NCI-H748 (cell line): ENCODE results near the gene IFRD2.
A peak's percentile ranks its signal among the peaks of the same experiment; 100 is the strongest.
"Not testable (repeated sequence)": the region's sequence is repeated elsewhere in the genome, so short reads cannot be mapped to it uniquely, and the experiment has no call there.

Experiments used
- DNase-seq: peaks from one replicate; lab custom pipeline; 2025; ENCODE audit not compliant: unreplicated experiment; lab: John Stamatoyannopoulos, UW

The IFRD2 gene

GRCh38 chr3:50286322-50287227 is 5.7 kb downstream of the IFRD2 start:
- DNase-seq = no peak

GRCh38 chr3:50284121-50284520 is 8.1 kb downstream of the IFRD2 start:
- DNase-seq = not testable (repeated sequence)

GRCh38 chr3:50279255-50280016 is 12.8 kb downstream of the IFRD2 start:
- no peak for DNase-seq

GRCh38 chr3:50278880-50279224 is 13.4 kb downstream of the IFRD2 start, which contains the start of gene LSMEM2:
LSMEM2 (plus strand) TSS chr3:50279087; CDS start chr3:50279114, 27 bp downstream.
- DNase-seq = no peak

GRCh38 chr3:50278123-50278879 is 13.9 kb downstream of the IFRD2 start:
- no peak for DNase-seq

GRCh38 chr3:50276762-50277101 is 15.5 kb downstream of the IFRD2 start:
- DNase-seq = no peak

- DNase-seq = no peak
Observed at GRCh38 chr3:50275996-50276761, 16.1 kb downstream of the IFRD2 start.

- no peak for DNase-seq
Observed at GRCh38 chr3:50275141-50275995, 16.9 kb downstream of the IFRD2 start.

GRCh38 chr3:50274371-50275104 is 17.7 kb downstream of the IFRD2 start:
- peak; percentile 69 for DNase-seq

GRCh38 chr3:50273689-50274065 is 18.6 kb downstream of the IFRD2 start:
- DNase-seq = no peak

- DNase-seq = peak; percentile 73
Observed at GRCh38 chr3:50272911-50273688, 19.1 kb downstream of the IFRD2 start.

- DNase-seq = not testable (repeated sequence)
Observed at GRCh38 chr3:50272538-50272910, 19.7 kb downstream of the IFRD2 start.

- DNase-seq = no peak
Observed at GRCh38 chr3:50271314-50271936, 20.8 kb downstream of the IFRD2 start.

GRCh38 chr3:50270422-50271224 is 21.6 kb downstream of the IFRD2 start:
- DNase-seq = no peak

- DNase-seq = no peak
Observed at GRCh38 chr3:50269977-50270413, 22.2 kb downstream of the IFRD2 start.

GRCh38 chr3:50269460-50269859 is 22.8 kb downstream of the IFRD2 start:
- DNase-seq = no peak
